AG09319 (cell line): ENCODE results near the gene RAB3D.

Experiments
- DNase-seq: peaks from one replicate; pipeline ENCODE4 v3.0.0-alpha.2; 2010; ENCODE audit warnings: low read depth; ENCODE audit errors: extremely low read depth
- TF ChIP-seq, protein P1 (sequence below): IDR thresholded peaks from 2 replicates; pipeline ENCODE4 v1.5.1; 2011; ENCODE audit warnings: low read depth, mild to moderate bottlenecking, inconsistent platforms, low read length, moderate library complexity

Gene RAB3D

GRCh38 chr19:11373885-11374432 is 34.5 kb upstream of the RAB3D start:
- TF ChIP-seq, protein P1, sequence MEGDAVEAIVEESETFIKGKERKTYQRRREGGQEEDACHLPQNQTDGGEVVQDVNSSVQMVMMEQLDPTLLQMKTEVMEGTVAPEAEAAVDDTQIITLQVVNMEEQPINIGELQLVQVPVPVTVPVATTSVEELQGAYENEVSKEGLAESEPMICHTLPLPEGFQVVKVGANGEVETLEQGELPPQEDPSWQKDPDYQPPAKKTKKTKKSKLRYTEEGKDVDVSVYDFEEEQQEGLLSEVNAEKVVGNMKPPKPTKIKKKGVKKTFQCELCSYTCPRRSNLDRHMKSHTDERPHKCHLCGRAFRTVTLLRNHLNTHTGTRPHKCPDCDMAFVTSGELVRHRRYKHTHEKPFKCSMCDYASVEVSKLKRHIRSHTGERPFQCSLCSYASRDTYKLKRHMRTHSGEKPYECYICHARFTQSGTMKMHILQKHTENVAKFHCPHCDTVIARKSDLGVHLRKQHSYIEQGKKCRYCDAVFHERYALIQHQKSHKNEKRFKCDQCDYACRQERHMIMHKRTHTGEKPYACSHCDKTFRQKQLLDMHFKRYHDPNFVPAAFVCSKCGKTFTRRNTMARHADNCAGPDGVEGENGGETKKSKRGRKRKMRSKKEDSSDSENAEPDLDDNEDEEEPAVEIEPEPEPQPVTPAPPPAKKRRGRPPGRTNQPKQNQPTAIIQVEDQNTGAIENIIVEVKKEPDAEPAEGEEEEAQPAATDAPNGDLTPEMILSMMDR: no peak
- no peak for DNase-seq

DNA sequence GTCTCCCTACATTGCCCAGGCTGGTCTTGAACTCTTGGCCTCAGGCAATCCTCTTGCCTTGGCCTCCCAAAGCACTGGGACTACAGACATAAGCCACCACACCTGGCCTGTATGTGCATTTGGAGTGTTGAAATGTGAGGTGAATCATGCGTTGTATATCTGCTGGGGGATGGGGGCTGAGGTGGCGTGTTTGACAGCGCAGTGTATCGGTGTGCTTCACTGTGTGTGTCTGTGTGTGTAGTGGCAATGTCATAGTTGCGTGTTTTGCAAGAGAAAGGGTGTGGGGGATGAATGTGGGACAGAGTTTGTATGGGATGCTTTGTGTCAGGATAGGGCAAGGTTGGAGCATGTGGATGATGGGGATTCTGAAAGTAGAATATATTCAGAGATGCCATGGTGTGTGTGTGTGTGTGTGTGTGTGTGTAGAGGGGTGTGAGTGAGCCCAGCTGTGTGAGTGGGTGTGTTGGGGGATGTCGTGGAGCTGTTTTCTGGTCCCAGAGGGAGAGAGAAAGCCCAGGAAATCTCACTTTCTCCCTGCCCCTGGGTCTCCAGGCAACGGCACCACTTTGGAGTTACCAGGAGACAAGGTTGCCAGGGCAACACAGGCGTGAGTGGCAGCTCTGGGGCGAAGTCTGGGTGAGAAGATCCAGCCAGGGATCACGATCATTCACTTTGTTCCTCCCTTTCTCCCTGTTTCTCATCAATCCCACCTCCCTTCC is 33.9 kb upstream of the RAB3D start:
- DNase-seq: no peak
- TF ChIP-seq, protein P1: no peak

DNA sequence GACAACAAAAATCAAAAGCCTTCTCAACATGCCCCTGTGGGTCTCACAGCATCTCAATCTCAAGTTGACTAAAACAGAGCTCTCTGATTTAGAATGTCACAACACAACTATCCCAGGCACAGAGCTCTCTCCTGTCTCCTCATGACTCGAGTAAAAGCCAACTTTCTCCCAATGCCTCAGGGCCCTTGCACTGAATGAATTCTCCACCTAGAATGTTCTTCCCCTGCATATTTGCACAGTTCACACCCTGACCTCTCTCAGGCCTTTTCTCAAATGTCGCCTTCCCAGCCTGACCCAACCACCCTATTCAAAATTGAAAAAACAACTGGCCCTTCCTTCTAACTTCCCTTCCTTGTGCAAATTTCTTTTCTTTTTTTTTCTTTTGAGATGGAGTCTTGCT is 31.3 kb upstream of the RAB3D start:
- TF ChIP-seq, protein P1: no peak
- DNase-seq: no peak

- TF ChIP-seq, protein P1: no peak
- no peak for DNase-seq
Measured at GRCh38 chr19:11367528-11367927, 28.1 kb upstream of the RAB3D start.

GRCh38 chr19:11365557-11366117 is 26.2 kb upstream of the RAB3D start:
- no peak for DNase-seq
- TF ChIP-seq, protein P1: no peak

- TF ChIP-seq, protein P1: no peak
- no peak for DNase-seq
Measured at GRCh38 chr19:11364935-11365334, 25.5 kb upstream of the RAB3D start.

- TF ChIP-seq, protein P1: no peak
- no peak for DNase-seq
Measured at GRCh38 chr19:11364296-11364904, 24.9 kb upstream of the RAB3D start.
